Activated CD8-positive, alpha-beta memory T cell treated with anti-CD3 and anti-CD28 coated beads for 4 hours (primary cell): Measurements from ENCODE around the gene CYP4F8.
A peak's percentile ranks its signal among the peaks of the same experiment; 100 is the strongest.

ENCODE experiments used
- DNase-seq, 2 donors: peaks; one replicate each; pipeline ENCODE4 v3.0.0-alpha.2; 2020; ENCODE audit warnings: low read depth in 2 of 2

CYP4F8 gene

GRCh38 chr19:15616627-15617270, 1.7 kb downstream of the CYP4F8 start:
- DNase-seq, result no peak

DNA sequence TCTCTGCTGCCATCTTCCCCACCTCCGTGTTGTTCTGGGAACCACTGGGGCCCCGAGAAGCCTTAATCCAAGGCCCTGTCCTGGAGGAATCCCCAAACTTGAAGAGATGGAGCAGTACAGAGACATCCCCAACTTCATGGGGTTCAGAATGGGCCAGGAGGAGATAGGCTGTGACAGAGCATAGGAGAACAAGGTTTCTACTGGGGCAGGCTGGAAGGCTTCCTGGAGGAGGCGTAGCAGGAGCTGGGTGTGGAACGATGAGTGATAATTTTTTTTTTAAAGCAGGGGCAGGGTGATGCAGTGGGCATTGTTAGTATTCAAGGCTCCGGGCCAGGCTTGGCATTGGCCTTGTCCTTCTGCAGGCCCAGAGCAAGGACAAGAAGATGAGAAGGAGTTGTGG, 3.3 kb downstream of the CYP4F8 start:
- DNase-seq, result no peak

DNA sequence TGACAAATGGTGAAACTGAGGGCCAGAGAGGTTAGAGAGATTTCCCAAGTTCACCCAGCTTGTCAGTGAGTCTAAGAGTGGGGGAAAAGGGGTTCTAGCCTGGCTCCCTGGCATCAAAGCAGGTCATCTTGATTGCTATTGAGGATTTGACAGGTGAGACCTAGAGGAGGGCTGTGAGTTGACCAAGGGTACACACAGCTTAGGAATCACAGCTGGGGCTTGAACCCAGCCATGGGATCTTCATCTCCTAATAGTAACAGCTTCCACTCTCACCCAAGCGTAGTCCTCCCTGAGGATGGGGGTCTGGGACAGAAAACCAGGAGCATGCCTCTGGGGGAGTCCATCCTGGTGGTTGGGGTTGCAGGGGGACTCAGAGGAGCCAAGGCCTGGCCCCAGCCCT, 6.8 kb downstream of the CYP4F8 start:
- DNase-seq, result no peak

- DNase-seq, result no peak
Measured at GRCh38 chr19:15622991-15623390, 8.0 kb downstream of the CYP4F8 start.

- no peak for DNase-seq
Measured at GRCh38 chr19:15623711-15624318, 8.8 kb downstream of the CYP4F8 start.

- no peak for DNase-seq
Measured at GRCh38 chr19:15628236-15629002, 13.4 kb downstream of the CYP4F8 start.

- DNase-seq, result peak; percentile 75 to 81
Measured at GRCh38 chr19:15629003-15629880, 14.2 kb downstream of the CYP4F8 start.

GRCh38 chr19:15631817-15632216, 16.8 kb downstream of the CYP4F8 start:
- peak in 1 of 2 donors; percentile 4 for DNase-seq

GRCh38 chr19:15633082-15633835, 18.2 kb downstream of the CYP4F8 start:
- no peak for DNase-seq

DNA sequence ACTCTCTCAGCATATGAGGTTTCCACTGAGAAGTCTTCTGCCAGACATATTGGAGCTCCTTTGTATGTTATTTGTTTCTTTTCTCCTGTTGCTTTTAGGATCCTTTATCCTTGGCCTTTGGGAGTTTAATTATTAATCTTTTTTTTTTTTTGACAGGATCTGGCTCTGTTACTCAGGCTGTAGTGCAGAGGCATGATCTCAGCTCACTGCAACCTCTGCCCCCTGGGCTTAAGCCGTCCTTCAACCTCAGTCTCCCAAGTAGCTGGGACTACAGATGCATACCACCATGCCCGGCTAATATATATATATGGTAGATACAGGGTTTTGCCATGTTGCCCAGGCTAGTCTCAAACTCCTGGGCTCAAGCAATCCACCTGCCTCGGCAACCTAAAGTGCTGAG, 19.1 kb downstream of the CYP4F8 start:
- no peak for DNase-seq

GRCh38 chr19:15635016-15635805, 20.2 kb downstream of the CYP4F8 start:
- no peak for DNase-seq

GRCh38 chr19:15636026-15636425, 21.0 kb downstream of the CYP4F8 start:
- DNase-seq, result no peak

GRCh38 chr19:15639596-15639995, 24.6 kb downstream of the CYP4F8 start:
- DNase-seq, result no peak

DNA sequence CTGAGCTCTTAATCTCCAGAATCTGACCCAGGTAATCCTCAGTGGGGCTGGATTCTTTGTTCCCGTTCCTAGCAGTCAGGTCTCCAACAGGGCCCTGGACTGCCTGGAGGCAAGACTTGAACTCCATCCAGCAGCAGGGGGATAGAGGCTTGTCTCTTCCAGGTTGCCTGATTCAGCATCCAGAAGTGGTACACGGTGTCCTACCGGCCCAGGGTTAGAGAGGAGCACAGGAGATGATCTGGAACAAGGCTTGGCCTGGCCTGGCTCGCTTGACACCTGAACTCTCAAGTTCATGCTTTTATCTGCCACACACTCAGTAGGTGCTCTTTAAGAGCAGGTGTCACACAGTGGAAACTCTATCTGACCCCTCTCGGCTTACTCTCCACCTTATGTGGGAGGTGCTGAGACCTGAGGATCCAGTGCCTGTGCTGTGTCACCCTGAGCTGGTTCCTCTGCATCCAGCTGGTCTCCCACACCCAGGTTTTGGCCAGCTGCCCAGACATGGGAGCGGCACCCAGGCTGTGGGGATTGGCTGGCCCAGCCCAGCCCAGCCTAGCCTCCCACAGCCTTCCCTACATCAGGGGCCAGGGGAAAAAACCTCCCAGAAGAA, 25.4 kb downstream of the CYP4F8 start, which contains the start of gene CYP4F3:
CYP4F3 (plus strand) TSS at position 604 of the 610 bp plus-strand sequence. CDS start 519 bp downstream, outside the sequence.
- DNase-seq, result no peak

DNA sequence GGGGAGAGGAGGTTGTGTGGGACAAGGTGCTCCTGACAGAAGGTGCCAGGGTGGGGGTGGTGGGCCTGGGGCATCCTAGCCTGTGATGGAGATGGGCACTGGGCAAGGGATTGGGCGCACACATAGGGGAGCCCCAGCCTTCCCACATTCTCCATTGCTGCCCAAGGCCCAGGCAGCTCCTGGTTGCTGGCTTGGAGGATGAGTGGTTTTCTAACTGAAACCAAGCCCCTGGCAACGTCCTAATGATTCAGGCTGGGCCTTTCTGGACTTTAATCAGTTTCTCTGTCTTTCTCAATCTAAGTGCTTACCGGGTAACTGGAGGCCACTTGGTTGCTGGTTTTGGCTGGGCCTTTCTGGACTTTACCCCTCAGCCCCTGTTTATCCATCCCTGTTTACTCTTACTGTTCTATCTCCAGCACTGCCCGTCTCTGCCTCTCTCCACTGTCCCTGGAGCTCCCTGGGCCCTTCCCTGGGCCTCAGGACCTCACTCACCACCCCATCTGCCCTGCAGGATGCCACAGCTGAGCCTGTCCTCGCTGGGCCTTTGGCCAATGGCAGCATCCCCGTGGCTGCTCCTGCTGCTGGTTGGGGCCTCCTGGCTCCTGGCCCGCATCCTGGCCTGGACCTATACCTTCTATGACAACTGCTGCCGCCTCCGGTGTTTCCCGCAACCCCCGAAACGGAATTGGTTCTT, 26.0 kb downstream of the CYP4F8 start:
- DNase-seq, result no peak

GRCh38 chr19:15641901-15642491, 27.0 kb downstream of the CYP4F8 start:
- no peak for DNase-seq

GRCh38 chr19:15642807-15643206, 27.8 kb downstream of the CYP4F8 start:
- no peak for DNase-seq

DNA sequence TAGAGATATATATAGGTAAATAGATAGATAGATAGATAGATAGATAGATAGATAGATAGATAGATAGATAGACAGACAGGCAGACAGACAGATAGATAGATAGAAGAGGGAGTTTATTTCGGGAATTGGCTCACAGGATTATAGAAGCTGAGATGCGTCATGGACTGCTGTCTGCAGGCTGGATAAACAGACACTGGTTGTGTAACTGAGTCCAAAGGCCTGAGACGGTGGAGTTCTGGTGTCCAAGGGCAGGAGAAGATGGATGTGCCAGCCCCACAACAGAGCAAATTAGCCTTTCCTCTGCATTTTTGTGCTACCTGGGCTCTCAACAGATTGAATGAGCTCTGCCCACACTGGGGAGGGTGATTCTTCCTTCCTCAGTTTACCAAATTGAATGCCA, 28.4 kb downstream of the CYP4F8 start:
- no peak for DNase-seq
